NCI-H748 (cell line): ENCODE results near the gene NXNL2.

Experiments used
- DNase-seq: peaks from one replicate; lab custom pipeline; 2025; ENCODE audit not compliant: unreplicated experiment; lab: John Stamatoyannopoulos, UW

NXNL2 gene

GRCh38 chr9:88531920-88532698 lies 2.9 kb upstream of the NXNL2 start:
- DNase-seq, result peak; percentile 88

- DNase-seq, result peak; percentile 42
Observed at GRCh38 chr9:88533951-88534455, 975 bp upstream of the NXNL2 start.

- peak; percentile 80 for DNase-seq
Observed at GRCh38 chr9:88535226-88536022, 446 bp downstream of the NXNL2 start.

GRCh38 chr9:88536023-88536324 lies 996 bp downstream of the NXNL2 start:
- DNase-seq, result no peak

- no peak for DNase-seq
Observed at GRCh38 chr9:88536951-88537760, 2.2 kb downstream of the NXNL2 start.

GRCh38 chr9:88537761-88538091 lies 2.7 kb downstream of the NXNL2 start:
- peak; percentile 75 for DNase-seq

- no peak for DNase-seq
Observed at GRCh38 chr9:88538311-88539085, 3.5 kb downstream of the NXNL2 start.

- no peak for DNase-seq
Observed at GRCh38 chr9:88539246-88539645, 4.3 kb downstream of the NXNL2 start.

GRCh38 chr9:88540251-88540763 lies 5.3 kb downstream of the NXNL2 start:
- DNase-seq, result no peak

- DNase-seq, result peak; percentile 60
Observed at GRCh38 chr9:88544245-88544644, 9.3 kb downstream of the NXNL2 start.

GRCh38 chr9:88551546-88552137 lies 16.7 kb downstream of the NXNL2 start:
- no peak for DNase-seq

- no peak for DNase-seq
Observed at GRCh38 chr9:88553350-88553749, 18.4 kb downstream of the NXNL2 start.

GRCh38 chr9:88555268-88555980 lies 20.4 kb downstream of the NXNL2 start:
- no peak for DNase-seq

GRCh38 chr9:88559661-88560060 lies 24.7 kb downstream of the NXNL2 start:
- no peak for DNase-seq

- no peak for DNase-seq
Observed at GRCh38 chr9:88567870-88568269, 32.9 kb downstream of the NXNL2 start.

- DNase-seq, result peak; percentile 18
Observed at GRCh38 chr9:88571419-88571818, 36.4 kb downstream of the NXNL2 start.

- DNase-seq, result no peak
Observed at GRCh38 chr9:88572684-88573083, 37.7 kb downstream of the NXNL2 start.

- DNase-seq, result no peak
Observed at GRCh38 chr9:88574953-88575352, 40.0 kb downstream of the NXNL2 start.

GRCh38 chr9:88577256-88578120 lies 42.5 kb downstream of the NXNL2 start:
- no peak for DNase-seq
